ENCODE measurements around the gene MYD88. TPM values are rescaled to one million over a fixed set of nuclear protein-coding genes. Genes with fewer than 3 reads are reported as not detected.
A peak's percentile ranks its signal among the peaks of the same experiment; 100 is the strongest.

Gene MYD88
- total RNA-seq, 2 donors from 2014 or later, result 11.9 to 33.3 TPM

- no peak for TF ChIP-seq CTCF (IDR thresholded peaks at IDR 0.05)
- TF ChIP-seq POLR2A (IDR thresholded peaks at IDR 0.05), result no peak
- H3K4me1 ChIP-seq, result no peaks in the 10 kb centered on the region
- ATAC-seq (no peak), DNase-seq (peak in 2 of 4 donors; percentile 12 to 14)
- H3K27ac ChIP-seq, result no peak overlapping the region
- H3K27me3 ChIP-seq, result no peaks in the 10 kb centered on the region
- peaks cover 15 to 29% of the 10 kb centered on the region in 2 donors for H3K36me3 ChIP-seq (replicated peaks in 1 of 2; ENCODE audit: insufficient read depth in 1 of 2, low read depth in 2 of 2)
- no peaks in the 10 kb centered on the region for H3K9me3 ChIP-seq
- 88 to 93% methylated on average over 5 to 9 of the region's 9 CpGs for WGBS, 2 donors
- intact Hi-C loops (cut with DNase I), result no loop called here
- H3K4me3 ChIP-seq, result no peak overlapping the region
These were observed 17.0 kb upstream of the MYD88 start for GRCh38 chr3:38121451-38121831.

- ATAC-seq (no peak), DNase-seq (peak in 3 of 4 donors; percentile 5 to 10 (median 7))
- 90% methylated on average over 6 to 13 of the region's 13 CpGs for WGBS, 2 donors
- no peak for TF ChIP-seq CTCF (IDR thresholded peaks at IDR 0.05)
- TF ChIP-seq POLR2A (IDR thresholded peaks at IDR 0.05), result no peak
- H3K36me3 ChIP-seq (replicated peaks in 1 of 2; ENCODE audit: insufficient read depth in 1 of 2, low read depth in 2 of 2), result peaks cover 15 to 33% of the 10 kb centered on the region in 2 donors
- intact Hi-C loops (cut with DNase I), result no loop called here
- no peaks in the 10 kb centered on the region for H3K9me3 ChIP-seq
- H3K27me3 ChIP-seq, result no peaks in the 10 kb centered on the region
- H3K4me1 ChIP-seq, result no peaks in the 10 kb centered on the region
- H3K27ac ChIP-seq, result no peak overlapping the region
- no peak overlapping the region for H3K4me3 ChIP-seq
These were observed 16.5 kb upstream of the MYD88 start for GRCh38 chr3:38121832-38122461.

GRCh38 chr3:38122712-38123290 is 15.7 kb upstream of the MYD88 start:
- H3K4me1 ChIP-seq, result no peaks in the 10 kb centered on the region
- TF ChIP-seq CTCF (IDR thresholded peaks at IDR 0.05), result no peak
- no peak for TF ChIP-seq POLR2A (IDR thresholded peaks at IDR 0.05)
- peak in 1 of 4 donors; percentile 2 for DNase-seq
- no peak overlapping the region for H3K27ac ChIP-seq
- intact Hi-C loops (cut with DNase I), result no loop called here
- no peak overlapping the region for H3K4me3 ChIP-seq
- no peak for ATAC-seq
- peaks cover 15 to 41% of the 10 kb centered on the region in 2 donors for H3K36me3 ChIP-seq (replicated peaks in 1 of 2; ENCODE audit: insufficient read depth in 1 of 2, low read depth in 2 of 2)
- 90 to 96% methylated on average over 9 of the region's 9 CpGs for WGBS, 2 donors
- H3K9me3 ChIP-seq, result no peaks in the 10 kb centered on the region
- no peaks in the 10 kb centered on the region for H3K27me3 ChIP-seq

- ATAC-seq, result no peak
These were observed 13.9 kb upstream of the MYD88 start for GRCh38 chr3:38124324-38125122.

More at GRCh38 chr3:38124324-38125122, 13.9 kb upstream of the MYD88 start:
- Histone ChIP-seq H3K4me3 (no peak overlapping the region), H3K36me3 (replicated peaks in 1 of 2; ENCODE audit: insufficient read depth in 1 of 2, low read depth in 2 of 2) (peaks cover 16 to 56% of the 10 kb centered on the region in 2 donors), H3K27me3 (no peaks in the 10 kb centered on the region), H3K27ac (no peak overlapping the region), H3K9me3 (no peaks in the 10 kb centered on the region), H3K4me1 (peaks cover 4% of the 10 kb centered on the region)
- WGBS, 2 donors, result 68 to 74% methylated on average over 7 of the region's 7 CpGs
- DNase-seq, result peak in 1 of 4 donors; percentile 2
- intact Hi-C loops (cut with DNase I), result no loop called here
- TF ChIP-seq CTCF (IDR thresholded peaks at IDR 0.05) (no peak), POLR2A (IDR thresholded peaks at IDR 0.05) (no peak)
